Activated CD4-positive, alpha-beta memory T cell treated with anti-CD3 and anti-CD28 coated beads for 36 hours (primary cell): ENCODE results near the gene KRTAP5-7. TPM values are rescaled to one million over a fixed set of nuclear protein-coding genes. Genes with fewer than 3 reads are reported as not detected.
"Not testable (repeated sequence)": the region's sequence is repeated elsewhere in the genome, so short reads cannot be mapped to it uniquely, and the experiment has no call there.

Experiments
- CTCF ChIA-PET: fragments of 350-600 bp; sonication (Branson Sonifier 250); formaldehyde crosslinking; loops from one replicate; lab custom pipeline; 2021; ENCODE audit warnings: antibody characterized with exemption, inconsistent platforms; lab: Charles Lee
- POLR2A ChIA-PET: fragments of 350-600 bp; sonication (Branson Sonifier 250); formaldehyde crosslinking; loops from one replicate; lab custom pipeline; 2021; ENCODE audit warnings: antibody characterized with exemption; lab: Charles Lee
- DNase-seq: peaks from one replicate; pipeline ENCODE4 v3.0.0-alpha.2; 2020
- H3K27ac Mint-ChIP-seq: one replicate; pipeline ENCODE4 v1.8.0; 2021; ENCODE audit warnings: mixed read lengths
- H3K27me3 Mint-ChIP-seq: one replicate; pipeline ENCODE4 v1.8.0; 2021; ENCODE audit warnings: mixed read lengths
- H3K36me3 Mint-ChIP-seq: one replicate; pipeline ENCODE4 v1.8.0; 2021; ENCODE audit warnings: mixed read lengths
- H3K4me1 Mint-ChIP-seq: one replicate; pipeline ENCODE4 v1.8.0; 2021; ENCODE audit warnings: low read depth, mixed read lengths
- H3K4me3 Mint-ChIP-seq: one replicate; pipeline ENCODE4 v1.8.0; 2021; ENCODE audit warnings: mild to moderate bottlenecking, mixed read lengths
- H3K9me3 Mint-ChIP-seq: one replicate; pipeline ENCODE4 v1.8.0; 2021; ENCODE audit warnings: mixed read lengths
- intact Hi-C: fragments of 100-400 bp; cut with micrococcal nuclease; formaldehyde crosslinking; loops from one replicate; pipeline ENCODE4 v1.15.1; 2023
- total RNA-seq, 2 experiments: library from RNA; stranded (reverse); gene quantifications; one replicate each; pipeline ENCODE4 v1.2.3, GENCODE V29; 2021

Gene KRTAP5-7
- total RNA-seq, 2 experiments from 2014 or later, result not detected

DNA sequence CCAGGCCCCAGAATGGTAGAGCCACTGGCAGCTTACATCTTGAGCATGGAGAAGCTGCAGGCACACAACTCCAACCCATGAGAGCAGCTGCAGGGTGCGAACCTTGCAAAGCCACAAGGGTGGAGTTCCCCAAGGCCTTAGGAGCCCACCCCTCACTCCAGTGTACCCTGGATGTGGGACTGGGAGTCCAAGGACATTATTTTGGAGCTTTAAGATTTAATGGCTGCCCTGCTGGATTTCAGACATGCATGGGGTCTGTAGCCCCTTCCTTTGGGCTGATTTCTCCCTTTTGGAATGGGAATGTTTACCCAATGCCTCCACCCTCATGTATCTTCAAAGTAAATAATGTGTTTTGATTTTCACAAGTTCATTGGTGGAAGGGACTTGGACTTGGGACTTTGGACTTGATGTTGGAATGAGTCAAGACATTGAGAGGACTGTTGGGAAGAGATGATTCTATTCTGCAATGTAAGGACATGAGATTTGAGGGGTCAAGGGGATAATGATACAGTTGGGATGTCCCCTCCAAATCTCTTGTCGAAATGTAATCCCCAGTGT is 1.1 kb upstream of the KRTAP5-7 start:
- Mint-ChIP-seq H3K27ac (no peak overlapping the region), H3K36me3 (no peaks in the 10 kb centered on the region), H3K27me3 (peaks cover 10% of the 10 kb centered on the region), H3K4me3 (no peak overlapping the region), H3K9me3 (peaks cover 3% of the 10 kb centered on the region), H3K4me1 (no peaks in the 10 kb centered on the region)
- ChIA-PET POLR2A (no interaction called here), CTCF (no interaction called here)
- intact Hi-C loops, result no loop called here
- no peak for DNase-seq

DNA sequence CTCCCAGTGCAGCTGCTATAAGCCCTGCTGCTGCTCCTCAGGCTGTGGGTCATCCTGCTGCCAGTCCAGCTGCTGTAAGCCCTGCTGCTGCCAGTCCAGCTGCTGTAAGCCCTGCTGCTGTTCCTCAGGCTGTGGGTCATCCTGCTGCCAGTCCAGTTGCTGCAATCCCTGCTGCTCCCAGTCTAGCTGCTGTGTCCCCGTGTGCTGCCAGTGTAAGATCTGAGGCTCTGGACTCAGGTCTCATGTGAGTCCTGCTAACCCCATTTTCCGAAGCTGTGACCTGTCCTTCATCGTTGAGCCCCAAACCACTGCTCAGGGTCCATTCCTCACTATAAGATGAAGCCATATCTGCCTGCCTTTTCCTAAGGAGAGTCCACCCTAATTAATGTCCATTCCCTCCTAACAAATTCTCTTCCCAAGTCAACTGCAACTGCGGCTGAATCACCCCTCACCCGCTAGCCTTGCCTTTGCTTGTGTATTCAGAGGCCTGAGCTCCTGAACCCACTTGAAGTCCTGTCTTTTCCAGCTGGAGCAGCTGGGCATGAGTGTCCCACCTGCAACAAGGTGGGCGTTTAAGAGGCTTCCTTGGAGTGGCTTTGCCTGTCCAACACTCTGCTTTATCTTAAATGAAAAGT is 626 bp downstream of the KRTAP5-7 start:
- H3K36me3 Mint-ChIP-seq, result no peaks in the 10 kb centered on the region
- H3K27ac Mint-ChIP-seq, result no peak overlapping the region
- peaks cover 10% of the 10 kb centered on the region for H3K27me3 Mint-ChIP-seq
- ChIA-PET POLR2A (no interaction called here), CTCF (no interaction called here)
- DNase-seq, result no peak
- H3K9me3 Mint-ChIP-seq, result peaks cover 2% of the 10 kb centered on the region
- intact Hi-C loops, result no loop called here
- H3K4me1 Mint-ChIP-seq, result no peaks in the 10 kb centered on the region
- no peak overlapping the region for H3K4me3 Mint-ChIP-seq

- Mint-ChIP-seq H3K27me3 (peaks cover 10% of the 10 kb centered on the region), H3K4me3 (no peak overlapping the region), H3K4me1 (no peaks in the 10 kb centered on the region), H3K27ac (no peak overlapping the region), H3K36me3 (no peaks in the 10 kb centered on the region), H3K9me3 (no peaks in the 10 kb centered on the region)
- no peak for DNase-seq
- CTCF ChIA-PET, result no interaction called here
- POLR2A ChIA-PET, result interaction anchor here (0.6 kb wide), 1 partner anchor 26 kb away, joined by 3 read pairs; no protein-coding TSS in a partner anchor
- intact Hi-C loops, result no loop called here
These were observed 3.5 kb downstream of the KRTAP5-7 start for GRCh38 chr11:71530602-71531001.

DNA sequence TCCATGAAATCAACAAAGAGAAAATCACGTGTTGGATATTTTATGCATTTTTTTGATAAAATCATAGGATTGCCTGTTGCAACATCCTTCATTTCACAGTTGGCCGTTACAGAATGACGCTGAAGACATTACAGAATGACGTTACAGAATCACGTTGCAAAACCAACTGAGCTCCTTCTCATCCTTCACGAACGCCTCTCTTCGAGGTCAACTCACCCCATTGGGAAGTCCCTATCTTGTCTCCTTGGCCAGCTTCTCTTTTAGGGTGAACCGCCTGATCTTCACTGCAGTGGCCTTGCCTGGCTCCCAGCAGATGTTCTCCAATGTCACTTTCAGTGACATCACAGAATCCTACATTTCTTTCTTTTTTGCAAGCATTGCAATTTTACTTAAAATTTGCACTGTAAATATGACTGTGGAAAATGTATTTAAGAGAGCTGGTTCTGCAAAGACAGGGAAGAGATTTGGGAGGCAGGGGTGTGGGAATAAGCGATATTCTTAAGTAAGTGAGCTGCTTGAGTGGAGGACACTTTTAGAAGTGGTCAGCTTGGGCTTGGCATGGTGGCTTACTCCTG is 5.1 kb downstream of the KRTAP5-7 start:
- H3K4me3 Mint-ChIP-seq, result no peak overlapping the region
- DNase-seq, result no peak
- peaks cover 4% of the 10 kb centered on the region for H3K27me3 Mint-ChIP-seq
- H3K9me3 Mint-ChIP-seq, result no peaks in the 10 kb centered on the region
- intact Hi-C loops, result no loop called here
- CTCF ChIA-PET, result no interaction called here
- no peaks in the 10 kb centered on the region for H3K36me3 Mint-ChIP-seq
- H3K27ac Mint-ChIP-seq, result no peak overlapping the region
- H3K4me1 Mint-ChIP-seq, result no peaks in the 10 kb centered on the region
- POLR2A ChIA-PET, result no interaction called here

DNA sequence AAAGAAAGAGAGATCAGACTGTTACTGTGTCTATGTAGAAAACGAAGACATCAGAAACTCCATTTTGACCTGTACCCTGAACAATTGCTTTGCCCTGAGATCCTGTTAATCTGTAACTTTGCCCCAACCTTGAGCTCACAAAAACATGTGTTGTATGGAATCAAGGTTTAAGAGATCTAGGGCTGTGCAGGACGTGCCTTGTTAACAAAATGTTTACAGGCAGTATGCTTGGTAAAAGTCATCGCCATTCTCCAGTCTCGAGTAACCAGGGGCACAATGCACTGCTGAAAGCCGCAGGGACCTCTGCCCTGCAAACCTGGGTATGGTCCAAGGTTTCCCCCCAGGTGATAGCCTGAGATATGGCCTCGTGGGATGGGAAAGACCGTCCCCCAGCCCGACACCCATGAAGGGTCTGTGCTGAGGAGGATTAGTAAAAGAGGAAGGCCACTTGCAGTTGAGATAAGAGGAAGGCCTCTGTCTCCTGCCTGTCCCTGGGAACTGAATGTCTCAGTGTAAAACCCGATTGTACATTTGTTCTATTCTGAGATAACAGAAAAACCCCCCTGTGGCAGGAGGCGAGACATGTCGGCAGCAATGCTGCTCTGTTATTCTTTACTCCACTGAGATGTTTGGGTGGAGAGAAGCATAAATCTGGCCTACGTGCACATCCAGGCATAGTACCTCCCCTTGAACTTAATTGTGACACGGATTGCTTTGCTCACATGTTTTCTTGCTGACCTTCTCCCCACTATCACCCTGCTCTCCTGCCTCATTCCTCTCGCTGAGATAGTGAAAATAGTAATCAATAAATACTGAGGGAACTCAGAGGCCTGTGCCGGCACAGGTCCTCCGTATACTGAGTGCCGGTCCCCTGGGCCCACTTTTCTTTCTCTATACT is 7.9 kb downstream of the KRTAP5-7 start:
- H3K27ac Mint-ChIP-seq, H3K4me1 Mint-ChIP-seq, POLR2A ChIA-PET, intact Hi-C loops, CTCF ChIA-PET, H3K9me3 Mint-ChIP-seq, H3K36me3 Mint-ChIP-seq, H3K27me3 Mint-ChIP-seq, DNase-seq, H3K4me3 Mint-ChIP-seq: not testable (repeated sequence)

- ChIA-PET CTCF (no interaction called here), POLR2A (no interaction called here)
- Mint-ChIP-seq H3K4me3 (no peak overlapping the region), H3K27me3 (peaks cover 6% of the 10 kb centered on the region), H3K9me3 (peaks cover 4% of the 10 kb centered on the region), H3K36me3 (peaks cover 3% of the 10 kb centered on the region), H3K4me1 (peaks cover 4% of the 10 kb centered on the region), H3K27ac (no peak overlapping the region)
- intact Hi-C loops, result no loop called here
- no peak for DNase-seq
These were observed 8.8 kb downstream of the KRTAP5-7 start for GRCh38 chr11:71535825-71536224.

DNA sequence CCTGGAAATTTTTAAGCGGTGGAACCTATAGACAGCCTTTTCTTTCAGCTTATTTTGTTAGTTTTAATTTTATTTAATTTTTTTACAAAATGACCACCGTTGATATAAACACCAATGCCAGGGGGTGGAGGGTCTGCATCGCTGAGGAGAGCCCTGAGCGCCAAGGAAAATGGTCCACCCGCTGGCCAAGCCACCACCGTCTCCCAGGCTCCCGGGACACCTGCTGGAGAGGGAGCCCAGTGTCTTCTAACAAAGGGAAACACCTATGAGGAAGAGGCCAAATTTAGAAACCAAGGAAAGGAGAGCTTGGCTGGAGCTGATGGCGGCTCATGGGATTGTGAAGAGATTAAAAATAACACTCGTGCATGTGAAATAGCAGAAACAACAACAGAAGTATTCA is 10.5 kb downstream of the KRTAP5-7 start:
- CTCF ChIA-PET, result no interaction called here

DNA sequence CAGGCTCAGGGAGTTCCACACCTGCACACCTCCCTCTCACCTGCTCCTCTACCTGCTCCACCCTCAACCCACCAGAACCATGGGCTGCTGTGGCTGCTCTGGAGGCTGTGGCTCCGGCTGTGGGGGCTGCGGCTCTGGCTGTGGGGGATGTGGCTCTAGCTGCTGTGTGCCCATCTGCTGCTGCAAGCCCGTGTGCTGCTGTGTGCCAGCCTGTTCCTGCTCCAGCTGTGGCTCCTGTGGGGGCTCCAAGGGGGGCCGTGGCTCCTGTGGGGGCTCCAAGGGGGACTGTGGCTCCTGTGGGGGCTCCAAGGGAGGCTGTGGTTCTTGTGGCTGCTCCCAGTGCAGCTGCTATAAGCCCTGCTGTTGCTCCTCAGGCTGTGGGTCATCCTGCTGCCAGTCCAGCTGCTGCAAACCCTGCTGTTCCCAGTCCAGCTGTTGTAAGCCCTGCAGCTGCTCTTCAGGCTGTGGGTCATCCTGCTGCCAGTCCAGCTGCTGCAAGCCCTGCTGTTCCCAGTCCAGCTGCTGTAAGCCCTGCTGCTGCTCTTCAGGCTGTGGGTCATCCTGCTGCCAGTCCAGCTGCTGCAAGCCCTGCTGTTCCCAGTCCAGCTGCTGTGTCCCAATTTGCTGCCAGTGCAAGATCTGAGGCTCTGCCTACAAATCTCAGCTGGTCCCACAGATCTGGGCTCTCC is 11.1 kb downstream of the KRTAP5-7 start, which contains the start of gene KRTAP5-8:
Gene KRTAP5-8, plus strand, starts transcription at position 49 of the 689 bp plus-strand sequence. Its CDS starts 31 bp downstream, at position 80.
- POLR2A ChIA-PET, CTCF ChIA-PET, H3K4me3 Mint-ChIP-seq, H3K36me3 Mint-ChIP-seq, H3K4me1 Mint-ChIP-seq, intact Hi-C loops, DNase-seq, H3K27ac Mint-ChIP-seq: not testable (repeated sequence)
- peaks cover 18% of the 10 kb centered on the region for H3K27me3 Mint-ChIP-seq
- H3K9me3 Mint-ChIP-seq, result peaks cover 12% of the 10 kb centered on the region

More for the DNA sequence above, 10.5 kb downstream of the KRTAP5-7 start:
- Mint-ChIP-seq H3K27me3 (peaks cover 15% of the 10 kb centered on the region), H3K27ac (no peak overlapping the region), H3K36me3 (peaks cover 5% of the 10 kb centered on the region), H3K4me1 (peaks cover 6% of the 10 kb centered on the region), H3K9me3 (peaks cover 12% of the 10 kb centered on the region), H3K4me3 (no peak overlapping the region)
- intact Hi-C loops, result no loop called here
- DNase-seq, result no peak
- POLR2A ChIA-PET, result no interaction called here

DNA sequence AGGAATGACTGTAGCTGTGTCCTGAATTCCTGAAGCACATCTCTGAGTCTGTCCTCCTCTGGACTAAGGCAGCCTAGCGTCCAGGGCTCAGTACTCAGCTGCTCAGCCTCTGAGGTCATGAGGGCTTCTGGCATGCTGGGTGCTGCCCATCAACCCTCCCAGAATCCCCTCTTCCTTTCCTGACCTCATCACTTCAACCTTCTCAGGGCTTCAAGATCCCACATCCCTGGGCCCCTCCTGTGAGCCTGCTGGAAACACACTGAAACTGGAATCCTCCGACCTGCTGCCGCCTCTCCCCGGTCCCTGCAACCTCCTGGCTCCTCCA is 11.6 kb downstream of the KRTAP5-7 start:
- CTCF ChIA-PET, result no interaction called here
- intact Hi-C loops, result no loop called here

GRCh38 chr11:71539017-71539416 is 11.9 kb downstream of the KRTAP5-7 start:
- Mint-ChIP-seq H3K4me3 (no peak overlapping the region), H3K27me3 (peaks cover 25% of the 10 kb centered on the region), H3K9me3 (peaks cover 12% of the 10 kb centered on the region), H3K27ac (no peak overlapping the region), H3K36me3 (peaks cover 5% of the 10 kb centered on the region), H3K4me1 (peaks cover 17% of the 10 kb centered on the region)
- intact Hi-C loops, result no loop called here
- CTCF ChIA-PET, result no interaction called here
- DNase-seq, result no peak
- POLR2A ChIA-PET, result no interaction called here

More for the DNA sequence above, 11.6 kb downstream of the KRTAP5-7 start:
- no peak overlapping the region for H3K4me3 Mint-ChIP-seq
- peaks cover 5% of the 10 kb centered on the region for H3K36me3 Mint-ChIP-seq
- no peak overlapping the region for H3K27ac Mint-ChIP-seq
- H3K4me1 Mint-ChIP-seq, result peaks cover 14% of the 10 kb centered on the region
- DNase-seq, result no peak
- peaks cover 12% of the 10 kb centered on the region for H3K9me3 Mint-ChIP-seq
- POLR2A ChIA-PET, result no interaction called here
- H3K27me3 Mint-ChIP-seq, result peaks cover 23% of the 10 kb centered on the region

GRCh38 chr11:71539971-71540370 is 12.9 kb downstream of the KRTAP5-7 start:
- peaks cover 30% of the 10 kb centered on the region for H3K27me3 Mint-ChIP-seq
- H3K27ac Mint-ChIP-seq, CTCF ChIA-PET, H3K4me3 Mint-ChIP-seq, DNase-seq, H3K36me3 Mint-ChIP-seq, POLR2A ChIA-PET: not testable (repeated sequence)
- H3K4me1 Mint-ChIP-seq, result peaks cover 21% of the 10 kb centered on the region
- intact Hi-C loops, result loop anchor here (10.0 kb wide), 1 partner anchor 95 kb away; the partner anchor contains the start of gene DHCR7
- H3K9me3 Mint-ChIP-seq, result peaks cover 12% of the 10 kb centered on the region
